SIG-M5 (cell line): ENCODE measurements around the gene OVCH2.
"Not testable (repeated sequence)": the region's sequence is repeated elsewhere in the genome, so short reads cannot be mapped to it uniquely, and the experiment has no call there.

ENCODE experiments used
- DNase-seq: peaks from one replicate; lab custom pipeline; 2025; lab: John Stamatoyannopoulos, UW

The OVCH2 gene, protein sequence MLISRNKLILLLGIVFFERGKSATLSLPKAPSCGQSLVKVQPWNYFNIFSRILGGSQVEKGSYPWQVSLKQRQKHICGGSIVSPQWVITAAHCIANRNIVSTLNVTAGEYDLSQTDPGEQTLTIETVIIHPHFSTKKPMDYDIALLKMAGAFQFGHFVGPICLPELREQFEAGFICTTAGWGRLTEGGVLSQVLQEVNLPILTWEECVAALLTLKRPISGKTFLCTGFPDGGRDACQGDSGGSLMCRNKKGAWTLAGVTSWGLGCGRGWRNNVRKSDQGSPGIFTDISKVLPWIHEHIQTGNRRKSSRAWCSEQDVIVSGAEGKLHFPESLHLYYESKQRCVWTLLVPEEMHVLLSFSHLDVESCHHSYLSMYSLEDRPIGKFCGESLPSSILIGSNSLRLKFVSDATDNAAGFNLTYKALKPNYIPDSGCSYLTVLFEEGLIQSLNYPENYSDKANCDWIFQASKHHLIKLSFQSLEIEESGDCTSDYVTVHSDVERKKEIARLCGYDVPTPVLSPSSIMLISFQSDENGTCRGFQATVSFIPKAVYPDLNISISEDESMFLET

DNA sequence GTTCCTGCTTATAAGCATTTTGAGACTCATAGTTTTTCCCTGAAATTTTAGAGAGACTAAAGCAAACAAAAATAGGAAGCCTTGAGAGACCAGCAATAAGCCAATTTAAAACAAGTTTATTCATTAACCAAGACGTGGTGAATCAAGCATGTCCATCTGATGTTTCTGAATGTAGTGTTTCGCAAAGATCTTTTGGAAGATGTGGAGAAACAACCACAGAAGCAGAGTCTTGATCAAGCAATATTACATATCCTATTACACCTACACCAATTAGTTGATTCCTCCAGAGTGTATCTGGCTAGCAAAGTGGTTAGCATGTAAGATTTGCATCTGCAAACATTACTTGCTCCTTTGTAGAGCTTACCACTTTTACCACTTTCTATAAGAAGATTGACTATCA, at the start of gene OVCH2:
OVCH2 (minus strand) TSS at position 101 of the 400 bp plus-strand sequence; CDS start at position 18, 83 bp downstream.
- no peak for DNase-seq

DNA sequence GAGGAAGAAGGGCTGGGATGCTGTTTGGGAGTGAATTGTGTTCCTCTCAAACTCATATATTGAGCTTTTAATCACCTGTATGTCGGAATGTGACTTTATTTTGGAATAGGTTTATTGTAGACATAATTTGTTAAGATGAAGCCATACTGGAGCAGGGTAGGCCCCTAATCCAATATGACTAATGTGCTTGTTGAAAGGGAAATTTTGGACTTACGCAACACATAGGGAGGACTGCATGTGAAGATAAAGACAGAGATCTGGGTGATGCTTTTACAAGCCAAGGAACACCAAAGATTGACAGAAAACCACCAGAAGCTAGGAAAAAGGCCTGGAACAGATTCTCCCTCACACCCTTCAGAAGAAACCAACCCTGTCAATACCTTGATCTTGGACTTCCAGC, 43.2 kb upstream of the OVCH2 start:
- DNase-seq, result no peak

- not testable (repeated sequence) for DNase-seq
Observed at GRCh38 chr11:7734767-7735166, 28.5 kb upstream of the OVCH2 start.

- no peak for DNase-seq
Observed at GRCh38 chr11:7714786-7715185, 8.5 kb upstream of the OVCH2 start.

DNA sequence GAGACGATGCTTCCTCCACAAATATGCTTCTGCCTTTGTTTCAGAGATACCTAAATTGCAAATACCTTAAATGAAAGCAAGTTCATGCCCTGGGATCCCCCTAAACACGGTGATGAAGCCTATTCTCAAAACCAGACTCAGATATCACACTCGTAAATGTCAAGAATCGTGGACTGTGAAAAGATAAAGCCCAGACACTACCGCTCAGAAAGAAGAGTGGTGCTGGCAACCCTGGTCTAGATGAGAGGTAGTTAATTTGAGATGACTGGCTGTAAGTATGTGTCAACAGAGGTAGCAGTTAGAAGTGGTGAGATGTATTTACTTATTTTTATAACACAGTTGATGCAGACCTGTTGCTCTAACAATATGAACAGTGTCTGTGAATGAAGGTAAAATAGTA, 2.5 kb downstream of the OVCH2 start:
- DNase-seq, result no peak

GRCh38 chr11:7696424-7696823, 9.9 kb downstream of the OVCH2 start:
- DNase-seq, result no peak

- no peak for DNase-seq
Observed at GRCh38 chr11:7694235-7694634, 12.0 kb downstream of the OVCH2 start.

- DNase-seq, result no peak
Observed at GRCh38 chr11:7692426-7692825, 13.9 kb downstream of the OVCH2 start.

GRCh38 chr11:7691759-7692350, 14.4 kb downstream of the OVCH2 start:
- no peak for DNase-seq

GRCh38 chr11:7690648-7691047, 15.6 kb downstream of the OVCH2 start:
- DNase-seq, result no peak

DNA sequence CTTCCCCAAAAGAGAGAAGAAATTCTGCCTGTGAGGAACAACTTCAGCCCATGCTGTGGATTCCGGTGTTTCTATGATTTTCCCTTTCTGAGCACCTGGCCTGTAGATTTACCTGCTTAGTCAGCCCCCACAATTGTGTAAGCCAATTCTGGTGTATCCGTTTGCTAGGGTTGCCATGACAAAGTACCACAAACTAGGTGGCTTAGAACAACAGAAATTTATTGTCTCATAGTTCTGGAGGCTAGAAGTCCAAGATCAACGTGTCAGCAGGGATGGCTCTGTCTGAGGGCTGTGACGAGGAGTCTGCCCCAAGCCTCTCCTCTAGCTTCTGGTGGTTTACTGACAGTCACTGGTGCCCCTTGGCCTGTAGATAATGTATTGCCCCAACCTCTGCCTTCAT, 17.0 kb downstream of the OVCH2 start:
- no peak for DNase-seq

GRCh38 chr11:7688238-7688826, 17.9 kb downstream of the OVCH2 start:
- DNase-seq, result no peak

GRCh38 chr11:7687386-7687785, 18.9 kb downstream of the OVCH2 start:
- DNase-seq, result no peak

- DNase-seq, result no peak
Observed at GRCh38 chr11:7686761-7687160, 19.5 kb downstream of the OVCH2 start.

GRCh38 chr11:7683571-7683970, 22.7 kb downstream of the OVCH2 start:
- no peak for DNase-seq

GRCh38 chr11:7677796-7678201, 28.5 kb downstream of the OVCH2 start:
- DNase-seq, result no peak

- DNase-seq, result no peak
Observed at GRCh38 chr11:7677071-7677470, 29.2 kb downstream of the OVCH2 start.

DNA sequence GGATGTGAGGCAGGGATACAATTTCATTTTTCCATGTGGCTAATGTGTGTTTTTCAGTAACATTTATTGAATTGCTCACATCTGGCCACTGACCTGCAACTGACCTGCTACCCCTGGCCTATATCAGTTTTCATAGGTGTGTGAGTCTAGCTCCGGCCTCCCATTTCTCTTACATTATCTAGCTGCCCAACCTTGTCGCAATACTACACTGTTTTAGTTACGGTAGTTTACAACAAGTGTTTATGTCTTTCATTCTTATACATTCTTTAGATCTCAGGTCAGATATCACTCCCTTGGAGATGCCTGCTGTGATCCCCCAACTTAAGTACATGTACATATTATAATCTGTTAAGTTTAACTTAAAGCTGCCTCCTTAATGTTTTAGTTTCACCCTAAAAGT, 30.6 kb downstream of the OVCH2 start:
- DNase-seq, result no peak

DNA sequence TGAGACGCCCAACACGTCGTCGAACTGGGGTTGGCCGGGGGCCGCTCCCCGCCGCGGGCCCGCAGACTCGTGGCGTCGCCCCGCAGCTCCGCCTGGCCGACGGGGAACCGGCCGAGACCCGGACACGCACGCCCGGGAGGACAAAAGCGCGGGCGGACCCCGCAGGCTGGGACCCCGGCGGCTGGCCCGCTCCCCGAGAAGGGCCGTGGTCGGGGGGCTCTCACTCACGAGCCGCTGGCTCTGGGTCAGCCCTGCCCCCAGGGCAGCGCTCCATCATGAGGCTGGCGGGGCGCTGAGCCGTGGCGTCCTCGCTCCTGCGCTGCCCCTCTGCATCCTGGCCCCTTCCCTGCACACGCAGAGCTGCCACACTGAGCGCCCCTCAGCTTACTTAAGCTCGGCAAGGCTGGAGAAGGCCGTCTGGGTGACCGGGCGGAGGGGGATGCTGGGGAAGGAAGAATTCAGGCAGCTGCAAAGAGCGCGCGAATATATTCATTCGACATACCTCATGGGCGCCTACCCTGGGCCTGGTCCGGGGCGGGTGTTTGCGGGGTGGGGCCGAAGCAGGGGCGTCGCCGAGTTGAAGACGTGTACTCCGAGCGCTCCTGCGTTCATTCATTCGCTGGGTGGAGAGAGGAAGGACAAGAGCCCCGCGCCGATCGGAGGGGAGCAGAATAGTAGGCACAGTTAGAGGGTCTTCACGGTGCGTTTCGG, 32.4 kb downstream of the OVCH2 start:
- no peak for DNase-seq

- DNase-seq, result no peak
Observed at GRCh38 chr11:7672960-7673723, 33.1 kb downstream of the OVCH2 start, which contains the start of gene CYB5R2. Gene CYB5R2, minus strand, starts transcription at chr11:7673500. Its CDS starts 675 bp downstream, at chr11:7672825.

GRCh38 chr11:7672276-7672959, 33.9 kb downstream of the OVCH2 start:
- no peak for DNase-seq
